H1 (cell line): ENCODE measurements around the gene PRSS12.

Experiments used
- BRCA1 ChIP-seq: IDR thresholded peaks from 2 replicates; pipeline ENCODE4 v1.6.1; 2012; ENCODE audit warnings: low read depth, low read length, improper control_type of control experiment
- CHD1 ChIP-seq: IDR thresholded peaks from 2 replicates; pipeline ENCODE4 v1.6.1; 2012; ENCODE audit warnings: low read depth, low read length, improper control_type of control experiment
- CTCF ChIP-seq, 3 experiments: IDR thresholded peaks; 1 replicate in 2 of 3; 2 replicates in 1 of 3; pipeline versions ENCODE4 v1.5.1 to v1.6.1; 2011; ENCODE audit warnings: low read length in 3 of 3, mild to moderate bottlenecking in 3 of 3, inconsistent platforms in 2 of 3, low read depth in 1 of 3, moderate library complexity in 1 of 3; ENCODE audit not compliant: insufficient read depth in 1 of 3; ENCODE audit errors: control extremely low read depth in 1 of 3
- EZH2 ChIP-seq: fragments of 200-600 bp; sonication (generic); IDR thresholded peaks from 2 replicates; pipeline ENCODE4 v1.7.1; 2012; ENCODE audit warnings: low read depth, mild to moderate bottlenecking, moderate library complexity, low read length, inconsistent platforms; ENCODE audit not compliant: severe bottlenecking
- FOSL1 ChIP-seq: IDR thresholded peaks from 2 replicates; pipeline ENCODE4 v1.6.1; 2011; ENCODE audit warnings: mild to moderate bottlenecking, low read depth, low read length, moderate library complexity; ENCODE audit not compliant: insufficient read depth
- GABPA ChIP-seq: IDR thresholded peaks from 2 replicates; pipeline ENCODE4 v1.6.1; 2011; ENCODE audit warnings: mild to moderate bottlenecking, low read length, moderate library complexity, borderline replicate concordance; ENCODE audit not compliant: insufficient read depth
- POLR2A ChIP-seq, 2 experiments: IDR thresholded peaks; 1 replicate in 1 of 2; 2 replicates in 1 of 2; pipeline ENCODE4 v1.6.1; 2011; ENCODE audit warnings: low read depth in 2 of 2, low read length in 2 of 2, mild to moderate bottlenecking in 2 of 2; ENCODE audit errors: control extremely low read depth in 1 of 2
- RAD21 ChIP-seq, 2 experiments: IDR thresholded peaks in 1 of 2; conservative IDR thresholded peaks in 1 of 2; 2 replicates each; pipeline ENCODE4 v1.6.1; 2011; ENCODE audit warnings: low read depth in 2 of 2, low read length in 2 of 2, improper control_type of control experiment in 1 of 2, inconsistent platforms in 1 of 2, mild to moderate bottlenecking in 1 of 2, moderate library complexity in 1 of 2
- RFX5 ChIP-seq: IDR thresholded peaks from 2 replicates; pipeline ENCODE4 v1.6.1; 2011; ENCODE audit warnings: low read depth, low read length, improper control_type of control experiment, borderline replicate concordance
- SP2 ChIP-seq: IDR thresholded peaks from 2 replicates; pipeline ENCODE4 v1.6.1; 2012; ENCODE audit warnings: mild to moderate bottlenecking, low read length, inconsistent platforms
- TAF7 ChIP-seq: optimal IDR thresholded peaks from 2 replicates; pipeline ENCODE3; 2011; ENCODE audit warnings: low read depth, mild to moderate bottlenecking, inconsistent platforms, low read length, moderate library complexity, borderline replicate concordance
- YY1 ChIP-seq: IDR thresholded peaks from 2 replicates; pipeline ENCODE4 v1.6.1; 2011; ENCODE audit warnings: low read depth, mild to moderate bottlenecking, low read length

- no peak for TF ChIP-seq SP2
- no peak for TF ChIP-seq GABPA
- TF ChIP-seq CTCF (IDR thresholded peaks at IDR 0.05; ENCODE audit: control extremely low read depth in 1 of 3, insufficient read depth in 1 of 3, low read depth in 1 of 3, low read length in 3 of 3): no peak
- no peak for TF ChIP-seq TAF7
- no peak for TF ChIP-seq RAD21 (IDR thresholded peaks at IDR 0.05 in 1 of 2, conservative IDR thresholded peaks at IDR 0.05 in 1 of 2; ENCODE audit: low read depth in 2 of 2, low read length in 2 of 2)
- TF ChIP-seq EZH2: no peak
- no peak for TF ChIP-seq FOSL1
- no peak for TF ChIP-seq BRCA1
- no peak for TF ChIP-seq CHD1
- no peak for TF ChIP-seq YY1
- TF ChIP-seq RFX5: no peak
- no peak for TF ChIP-seq POLR2A (IDR thresholded peaks at IDR 0.05; ENCODE audit: control extremely low read depth in 1 of 2, low read depth in 2 of 2, low read length in 2 of 2)
Observed at GRCh38 chr4:118369231-118369630, 16.4 kb upstream of the PRSS12 start.
